Caco-2 (cell line): ENCODE measurements around the gene GPC1. TPM values are rescaled to one million over a fixed set of nuclear protein-coding genes. Genes with fewer than 3 reads are reported as not detected.

Source experiments
- BruUV-seq: library from RNA; stranded (reverse); fragments of 400-500 nt; replicated peaks from 2 replicates; lab custom pipeline; 2021; lab: Mats Ljungman, UMichigan
- CTCF ChIA-PET: fragments of 300-600 bp; sonication (Branson Sonifier 250); formaldehyde crosslinking; loops from one replicate; lab custom pipeline; 2022; ENCODE audit warnings: antibody characterized with exemption; lab: Charles Lee
- POLR2A ChIA-PET: fragments of 300-600 bp; sonication (Branson Sonifier 250); formaldehyde crosslinking; loops from one replicate; lab custom pipeline; 2022; ENCODE audit warnings: antibody characterized with exemption; lab: Charles Lee
- DNase-seq, 2 experiments: peaks; one replicate each; pipeline versions ENCODE4 v3.0.0 to v3.0.0-alpha.2; 2020 to 2022
- H3K27me3 ChIP-seq: replicated peaks from 2 replicates; pipeline ENCODE4 v1.6.0; 2011; ENCODE audit warnings: low read length; ENCODE audit not compliant: control insufficient read depth, insufficient read depth
- H3K36me3 ChIP-seq: 2 replicates; pipeline ENCODE4 v1.5.1; 2011; ENCODE audit warnings: low read length; ENCODE audit not compliant: control insufficient read depth, insufficient read depth
- H3K4me1 ChIP-seq: fragments of 250-450 bp; sonication (Bioruptor Pico); 2 replicates; pipeline ENCODE4 v1.5.1; 2020; ENCODE audit warnings: mild to moderate bottlenecking
- H3K4me3 ChIP-seq: 2 replicates; pipeline ENCODE4 v1.5.1; 2011; ENCODE audit warnings: low read depth, mild to moderate bottlenecking, control low read depth, low read length
- H3K9me3 ChIP-seq: fragments of 250-450 bp; sonication (Bioruptor Pico); 2 replicates; pipeline ENCODE4 v1.5.1; 2020; ENCODE audit warnings: mild to moderate bottlenecking, moderate library complexity
- H3K27ac Mint-ChIP-seq: one replicate; pipeline ENCODE4 v1.8.0; 2022; ENCODE audit warnings: mixed read lengths; ENCODE audit not compliant: unreplicated experiment
- H3K27me3 Mint-ChIP-seq: one replicate; pipeline ENCODE4 v1.8.0; 2022; ENCODE audit warnings: mixed read lengths; ENCODE audit not compliant: insufficient read depth, unreplicated experiment
- H3K36me3 Mint-ChIP-seq: one replicate; pipeline ENCODE4 v1.8.0; 2022; ENCODE audit warnings: mild to moderate bottlenecking, mixed read lengths; ENCODE audit not compliant: insufficient read depth, unreplicated experiment
- H3K4me1 Mint-ChIP-seq: one replicate; pipeline ENCODE4 v1.8.0; 2022; ENCODE audit warnings: low read depth, mixed read lengths; ENCODE audit not compliant: unreplicated experiment
- H3K4me3 Mint-ChIP-seq: one replicate; pipeline ENCODE4 v1.8.0; 2022; ENCODE audit warnings: mild to moderate bottlenecking, moderate library complexity, mixed read lengths; ENCODE audit not compliant: unreplicated experiment
- H3K9me3 Mint-ChIP-seq: one replicate; pipeline ENCODE4 v1.8.0; 2022; ENCODE audit warnings: mixed read lengths; ENCODE audit not compliant: unreplicated experiment
- intact Hi-C: fragments of 100-400 bp; cut with micrococcal nuclease; formaldehyde crosslinking; loops from one replicate; pipeline ENCODE4 v1.10.0; 2022; ENCODE audit not compliant: unreplicated experiment
- total RNA-seq: library from RNA; stranded (reverse); gene quantifications from 2 replicates; pipeline ENCODE4 v1.2.3, GENCODE V29; 2022
- TF ChIP-seq, protein P1 (sequence below), 2 experiments: fragments of 200-600 bp in 1 of 2; IDR thresholded peaks; 1 replicate in 1 of 2; 2 replicates in 1 of 2; pipeline versions ENCODE4 v1.5.1 to v1.8.0; 2011 to 2022; ENCODE audit warnings: antibody characterized with exemption in 1 of 2, control low read depth in 1 of 2, inconsistent platforms in 1 of 2, low read depth in 1 of 2, low read length in 1 of 2, mild to moderate bottlenecking in 1 of 2, moderate library complexity in 1 of 2; ENCODE audit not compliant: insufficient read depth in 1 of 2, severe bottlenecking in 1 of 2, unreplicated experiment in 1 of 2

Gene GPC1
- total RNA-seq, 1 experiment from 2014 or later = 45.2 TPM

DNA sequence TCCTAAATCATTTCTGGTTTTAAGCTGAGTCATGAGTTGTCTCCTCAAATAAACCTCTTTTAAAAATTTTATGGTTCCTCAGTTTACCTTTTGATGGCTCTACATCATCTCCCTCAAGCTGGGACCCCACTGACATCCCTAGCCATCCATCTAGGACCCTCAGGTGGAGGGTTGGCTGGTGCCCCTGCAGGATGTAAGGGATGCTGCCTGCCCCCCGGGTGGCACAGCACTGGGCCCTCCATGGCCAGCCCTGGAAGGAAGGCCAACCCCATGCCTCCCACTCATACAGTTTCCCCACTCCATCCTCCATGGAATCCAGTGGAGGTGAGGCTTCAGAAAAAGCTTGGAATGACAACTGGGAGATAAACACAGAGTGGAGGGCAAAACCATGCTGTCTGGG, 17.2 kb upstream of the GPC1 start:
- ChIA-PET CTCF (no interaction called here), POLR2A (no interaction called here)
- intact Hi-C loops = no loop called here
- Histone ChIP-seq H3K4me3 (no peak overlapping the region), H3K27me3 (no peaks in the 10 kb centered on the region), H3K4me1 (no peaks in the 10 kb centered on the region), H3K36me3 (no peaks in the 10 kb centered on the region), H3K9me3 (no peaks in the 10 kb centered on the region; the same call in 1 of the 2 replicates)
- no peaks in the 10 kb centered on the region for H3K36me3 Mint-ChIP-seq
- no peaks in the 10 kb centered on the region for H3K27me3 Mint-ChIP-seq
- BruUV-seq = no TSS peak
- H3K27ac Mint-ChIP-seq = no peak overlapping the region
- no peaks in the 10 kb centered on the region for H3K4me1 Mint-ChIP-seq
- no peak for DNase-seq
- TF ChIP-seq, protein P1, sequence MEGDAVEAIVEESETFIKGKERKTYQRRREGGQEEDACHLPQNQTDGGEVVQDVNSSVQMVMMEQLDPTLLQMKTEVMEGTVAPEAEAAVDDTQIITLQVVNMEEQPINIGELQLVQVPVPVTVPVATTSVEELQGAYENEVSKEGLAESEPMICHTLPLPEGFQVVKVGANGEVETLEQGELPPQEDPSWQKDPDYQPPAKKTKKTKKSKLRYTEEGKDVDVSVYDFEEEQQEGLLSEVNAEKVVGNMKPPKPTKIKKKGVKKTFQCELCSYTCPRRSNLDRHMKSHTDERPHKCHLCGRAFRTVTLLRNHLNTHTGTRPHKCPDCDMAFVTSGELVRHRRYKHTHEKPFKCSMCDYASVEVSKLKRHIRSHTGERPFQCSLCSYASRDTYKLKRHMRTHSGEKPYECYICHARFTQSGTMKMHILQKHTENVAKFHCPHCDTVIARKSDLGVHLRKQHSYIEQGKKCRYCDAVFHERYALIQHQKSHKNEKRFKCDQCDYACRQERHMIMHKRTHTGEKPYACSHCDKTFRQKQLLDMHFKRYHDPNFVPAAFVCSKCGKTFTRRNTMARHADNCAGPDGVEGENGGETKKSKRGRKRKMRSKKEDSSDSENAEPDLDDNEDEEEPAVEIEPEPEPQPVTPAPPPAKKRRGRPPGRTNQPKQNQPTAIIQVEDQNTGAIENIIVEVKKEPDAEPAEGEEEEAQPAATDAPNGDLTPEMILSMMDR (IDR thresholded peaks at IDR 0.05; ENCODE audit: insufficient read depth in 1 of 2, low read depth in 1 of 2, low read length in 1 of 2, severe bottlenecking in 1 of 2, unreplicated experiment in 1 of 2) = no peak
- no peaks in the 10 kb centered on the region for H3K9me3 Mint-ChIP-seq
- no peak overlapping the region for H3K4me3 Mint-ChIP-seq

DNA sequence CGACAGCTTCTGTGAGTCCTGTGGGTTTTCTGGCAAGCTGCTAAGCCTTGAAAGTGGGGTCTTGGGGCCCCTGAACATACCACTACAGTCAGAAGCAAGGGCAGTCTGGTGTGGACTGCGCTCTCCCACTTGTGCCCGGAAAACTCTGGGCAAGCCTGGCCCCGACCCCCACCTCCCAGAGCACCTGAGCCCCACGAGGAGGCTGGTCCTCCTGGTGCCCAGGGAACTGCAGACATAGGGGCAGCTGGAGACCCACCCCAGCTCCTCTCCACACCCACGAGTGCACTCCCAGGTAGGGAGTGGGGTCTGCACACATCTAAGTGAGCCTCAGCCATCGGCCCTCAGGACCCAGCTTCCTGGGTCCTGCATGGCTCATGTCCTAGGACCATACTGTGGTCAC, 16.2 kb upstream of the GPC1 start:
- Mint-ChIP-seq H3K4me1 (no peaks in the 10 kb centered on the region), H3K4me3 (no peak overlapping the region), H3K27me3 (no peaks in the 10 kb centered on the region), H3K36me3 (no peaks in the 10 kb centered on the region), H3K27ac (no peak overlapping the region), H3K9me3 (no peaks in the 10 kb centered on the region)
- no peaks in the 10 kb centered on the region for H3K36me3 ChIP-seq
- TF ChIP-seq, protein P1 (IDR thresholded peaks at IDR 0.05; ENCODE audit: insufficient read depth in 1 of 2, low read depth in 1 of 2, low read length in 1 of 2, severe bottlenecking in 1 of 2, unreplicated experiment in 1 of 2) = no peak
- H3K4me1 ChIP-seq = no peaks in the 10 kb centered on the region
- DNase-seq = no peak
- no peak overlapping the region for H3K4me3 ChIP-seq
- H3K27me3 ChIP-seq = no peaks in the 10 kb centered on the region
- intact Hi-C loops = no loop called here
- H3K9me3 ChIP-seq = no peaks in the 10 kb centered on the region; the same call in 1 of the 2 replicates
- POLR2A ChIA-PET = no interaction called here
- BruUV-seq = no TSS peak
- CTCF ChIA-PET = no interaction called here

DNA sequence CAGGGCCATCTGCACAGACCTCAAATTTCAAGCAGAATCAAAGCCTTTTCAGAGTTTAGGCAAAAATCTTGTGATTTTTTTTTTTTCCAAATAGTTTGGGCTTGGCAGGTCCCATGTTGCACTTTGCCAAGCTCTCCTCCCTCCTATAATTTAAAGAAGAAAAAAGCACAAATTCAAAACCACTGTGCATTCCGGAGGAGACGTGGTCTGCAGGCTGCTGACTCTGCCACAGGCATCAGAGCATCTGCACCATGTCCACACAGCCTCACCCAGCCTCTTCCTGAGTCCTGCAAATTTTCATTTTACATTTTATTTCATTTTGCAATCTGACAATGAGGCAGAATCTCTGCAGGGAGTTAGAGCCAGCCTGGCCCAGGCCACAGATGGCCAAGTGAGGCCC, 15.7 kb upstream of the GPC1 start:
- Histone ChIP-seq H3K4me3 (no peak overlapping the region), H3K9me3 (no peaks in the 10 kb centered on the region; the same call in 1 of the 2 replicates), H3K27me3 (no peaks in the 10 kb centered on the region), H3K4me1 (no peaks in the 10 kb centered on the region), H3K36me3 (no peaks in the 10 kb centered on the region)
- Mint-ChIP-seq H3K9me3 (no peaks in the 10 kb centered on the region), H3K36me3 (no peaks in the 10 kb centered on the region), H3K27ac (no peak overlapping the region), H3K4me3 (no peak overlapping the region), H3K4me1 (no peaks in the 10 kb centered on the region), H3K27me3 (no peaks in the 10 kb centered on the region)
- BruUV-seq = no TSS peak
- POLR2A ChIA-PET = no interaction called here
- CTCF ChIA-PET = no interaction called here
- DNase-seq = no peak
- TF ChIP-seq, protein P1 (IDR thresholded peaks at IDR 0.05; ENCODE audit: insufficient read depth in 1 of 2, low read depth in 1 of 2, low read length in 1 of 2, severe bottlenecking in 1 of 2, unreplicated experiment in 1 of 2) = no peak
- intact Hi-C loops = no loop called here
